Parathyroid adenoma (tissue), 2 donors: ENCODE data around the gene SMIM24.
"Not testable (repeated sequence)": the region's sequence is repeated elsewhere in the genome, so short reads cannot be mapped to it uniquely, and the experiment has no call there.

Experiments used
- H2AFZ ChIP-seq: fragments of 300-600 bp; sonication (generic); one replicate; pipeline ENCODE4 v1.7.0; 2017; ENCODE audit warnings: antibody characterized with exemption, mild to moderate bottlenecking
- H3K27ac ChIP-seq: fragments of 300-600 bp; sonication (generic); one replicate; pipeline ENCODE4 v1.7.0; 2017
- H3K27me3 ChIP-seq: fragments of 300-600 bp; sonication (generic); one replicate; pipeline ENCODE4 v1.7.0; 2017; ENCODE audit warnings: low read length; ENCODE audit not compliant: control insufficient read depth, insufficient read depth
- H3K36me3 ChIP-seq: fragments of 300-600 bp; sonication (generic); one replicate; pipeline ENCODE4 v1.7.0; 2017; ENCODE audit warnings: low read length; ENCODE audit not compliant: control insufficient read depth, insufficient read depth
- H3K4me1 ChIP-seq: fragments of 300-600 bp; sonication (generic); one replicate; pipeline ENCODE4 v1.7.0; 2017; ENCODE audit warnings: control low read depth
- H3K4me2 ChIP-seq: fragments of 300-600 bp; sonication (generic); one replicate; pipeline ENCODE4 v1.7.0; 2017; ENCODE audit warnings: low read length
- H3K4me3 ChIP-seq: fragments of 300-600 bp; sonication (generic); one replicate; pipeline ENCODE4 v1.7.0; 2017; ENCODE audit warnings: low read depth, low read length
- H3K79me2 ChIP-seq: fragments of 300-600 bp; sonication (generic); one replicate; pipeline ENCODE4 v1.7.0; 2017; ENCODE audit warnings: control low read depth
- H3K9ac ChIP-seq: fragments of 300-600 bp; sonication (generic); one replicate; pipeline ENCODE4 v1.7.0; 2017; ENCODE audit warnings: mild to moderate bottlenecking
- H3K9me3 ChIP-seq: fragments of 300-600 bp; sonication (generic); one replicate; pipeline ENCODE4 v1.7.0; 2017; ENCODE audit warnings: low read length; ENCODE audit not compliant: control insufficient read depth
- TF ChIP-seq, protein P1 (sequence below): fragments of 300-600 bp; sonication (generic); IDR thresholded peaks from one replicate; pipeline ENCODE4 v1.7.0; 2017; ENCODE audit warnings: antibody characterized with exemption, mild to moderate bottlenecking
- donor health status: primary hyperparathyroidism.

The SMIM24 gene

DNA sequence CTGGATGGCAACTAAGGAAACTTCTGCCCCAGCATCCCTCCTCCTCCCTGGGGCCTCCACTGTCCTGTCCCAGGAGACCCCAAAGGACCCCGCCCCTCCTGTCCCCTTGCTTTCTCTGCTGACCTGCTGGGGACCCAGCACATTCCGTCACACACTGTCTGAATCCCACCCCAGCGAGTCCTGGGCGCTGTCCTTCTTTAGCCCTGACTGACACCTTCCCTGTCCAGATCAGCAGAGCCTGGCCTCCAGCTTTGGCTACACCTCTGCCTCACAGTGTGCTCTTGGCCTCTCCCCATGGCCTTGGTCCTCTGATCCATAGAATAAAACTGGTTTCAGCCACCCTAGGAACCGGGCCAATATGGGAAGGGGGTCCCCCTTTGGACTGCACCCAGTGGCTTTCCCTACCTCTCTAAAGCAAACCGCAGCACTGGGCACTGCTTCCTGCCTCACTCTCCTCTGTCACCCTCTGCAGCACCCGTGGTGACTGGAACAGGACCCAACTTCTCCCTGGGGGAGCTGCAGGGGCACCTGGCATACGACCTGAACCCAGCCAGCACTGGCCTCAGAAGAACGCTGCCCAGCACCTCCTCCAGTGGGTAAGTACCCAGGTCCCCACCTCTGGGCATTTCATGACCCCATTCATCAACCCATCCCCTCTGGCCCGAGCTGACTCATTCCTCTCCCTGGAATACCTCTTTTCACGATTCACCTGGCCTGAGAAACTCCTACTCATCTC is 46.4 kb downstream of the SMIM24 start:
- Histone ChIP-seq H3K79me2 (peaks cover 38% of the 10 kb centered on the region), H3K4me1 (no peaks in the 10 kb centered on the region), H3K4me2 (no peak overlapping the region), H3K9ac (no peak overlapping the region), H3K27me3 (no peaks in the 10 kb centered on the region), H2AFZ (no peak overlapping the region), H3K9me3 (no peaks in the 10 kb centered on the region), H3K27ac (peak overlapping the region; percentile 43), H3K4me3 (no peak overlapping the region), H3K36me3 (no peaks in the 10 kb centered on the region)
- TF ChIP-seq, protein P1, sequence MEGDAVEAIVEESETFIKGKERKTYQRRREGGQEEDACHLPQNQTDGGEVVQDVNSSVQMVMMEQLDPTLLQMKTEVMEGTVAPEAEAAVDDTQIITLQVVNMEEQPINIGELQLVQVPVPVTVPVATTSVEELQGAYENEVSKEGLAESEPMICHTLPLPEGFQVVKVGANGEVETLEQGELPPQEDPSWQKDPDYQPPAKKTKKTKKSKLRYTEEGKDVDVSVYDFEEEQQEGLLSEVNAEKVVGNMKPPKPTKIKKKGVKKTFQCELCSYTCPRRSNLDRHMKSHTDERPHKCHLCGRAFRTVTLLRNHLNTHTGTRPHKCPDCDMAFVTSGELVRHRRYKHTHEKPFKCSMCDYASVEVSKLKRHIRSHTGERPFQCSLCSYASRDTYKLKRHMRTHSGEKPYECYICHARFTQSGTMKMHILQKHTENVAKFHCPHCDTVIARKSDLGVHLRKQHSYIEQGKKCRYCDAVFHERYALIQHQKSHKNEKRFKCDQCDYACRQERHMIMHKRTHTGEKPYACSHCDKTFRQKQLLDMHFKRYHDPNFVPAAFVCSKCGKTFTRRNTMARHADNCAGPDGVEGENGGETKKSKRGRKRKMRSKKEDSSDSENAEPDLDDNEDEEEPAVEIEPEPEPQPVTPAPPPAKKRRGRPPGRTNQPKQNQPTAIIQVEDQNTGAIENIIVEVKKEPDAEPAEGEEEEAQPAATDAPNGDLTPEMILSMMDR, result no peak

DNA sequence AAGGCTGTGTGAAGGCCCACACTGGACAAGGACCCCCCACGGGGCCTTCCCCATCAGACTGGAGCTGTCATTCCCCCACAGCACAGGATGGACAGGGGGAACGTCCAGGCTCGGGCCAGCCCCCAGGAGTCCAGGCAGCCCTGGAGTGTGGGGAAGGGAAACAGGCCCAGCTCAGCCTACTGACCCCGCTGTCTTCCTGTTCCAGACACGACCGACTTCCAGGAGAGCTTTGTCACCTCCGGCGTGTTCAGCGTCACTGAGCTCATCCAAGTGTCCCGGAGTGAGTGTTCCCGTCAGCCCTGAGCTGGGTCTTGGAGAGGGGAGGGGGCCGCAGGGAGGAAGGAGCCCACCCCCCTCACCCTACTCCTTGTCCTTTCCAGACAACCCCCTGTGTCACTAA is 47.0 kb downstream of the SMIM24 start:
- Histone ChIP-seq H3K27me3 (no peaks in the 10 kb centered on the region), H2AFZ (no peak overlapping the region), H3K36me3 (no peaks in the 10 kb centered on the region), H3K9ac (no peak overlapping the region), H3K4me3 (no peak overlapping the region), H3K79me2 (peaks cover 34% of the 10 kb centered on the region), H3K4me2 (no peak overlapping the region), H3K4me1 (no peaks in the 10 kb centered on the region), H3K27ac (peak overlapping the region; percentile 43), H3K9me3 (no peaks in the 10 kb centered on the region)
- TF ChIP-seq, protein P1, result no peak

DNA sequence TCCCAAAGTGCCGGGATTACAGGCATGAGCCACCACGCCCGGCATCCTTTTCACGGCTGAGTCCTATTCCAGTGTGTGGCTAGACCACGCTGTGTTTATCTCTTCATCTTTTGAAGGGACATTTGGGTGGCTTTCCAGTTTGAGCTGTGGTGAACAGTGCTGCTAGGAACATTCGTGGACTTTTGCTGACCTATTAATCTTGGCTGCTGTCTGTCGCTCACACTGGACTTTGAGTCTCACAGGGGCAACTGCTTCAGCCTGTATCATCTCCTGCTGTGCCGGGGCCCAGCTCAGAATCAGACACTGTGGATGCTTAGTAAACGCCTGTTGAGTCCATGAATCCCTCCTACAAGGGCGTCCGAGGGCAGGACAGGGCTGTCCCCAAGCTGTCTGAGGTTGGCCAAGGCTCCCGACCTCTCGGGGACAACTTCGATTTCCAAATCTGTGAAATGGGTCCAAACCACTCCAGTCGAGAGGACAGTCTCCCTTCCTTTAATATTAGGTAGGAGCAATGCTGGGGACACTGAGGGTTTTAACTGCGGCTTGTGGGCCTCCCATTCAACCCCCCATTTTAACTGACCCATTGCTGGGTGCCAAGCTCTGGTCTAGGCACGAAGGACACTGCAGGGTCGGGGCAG is 48.4 kb downstream of the SMIM24 start:
- Histone ChIP-seq H3K4me2 (no peak overlapping the region), H3K27me3 (no peaks in the 10 kb centered on the region), H3K79me2 (peaks cover 32% of the 10 kb centered on the region), H3K27ac (no peak overlapping the region), H3K9ac (no peak overlapping the region), H3K4me1 (no peaks in the 10 kb centered on the region), H2AFZ (no peak overlapping the region), H3K4me3 (no peak overlapping the region), H3K36me3 (no peaks in the 10 kb centered on the region), H3K9me3 (no peaks in the 10 kb centered on the region)
- TF ChIP-seq, protein P1, result no peak

DNA sequence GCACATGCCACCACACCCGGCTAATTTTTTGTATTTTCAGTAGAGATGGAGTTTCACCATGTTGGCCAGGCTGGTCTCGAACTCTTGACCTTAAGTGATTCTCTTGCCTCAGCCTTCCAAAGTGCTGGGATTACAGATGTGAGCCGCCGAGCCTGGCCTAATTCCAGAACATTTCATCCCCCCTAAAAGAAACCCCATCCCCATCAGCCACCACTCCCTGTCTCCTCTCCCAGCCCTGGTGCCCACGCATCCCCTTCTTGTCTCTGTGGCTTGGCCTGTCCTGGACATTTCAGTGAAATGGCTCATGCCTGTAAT is 50.0 kb downstream of the SMIM24 start:
- H3K27me3 ChIP-seq, H3K36me3 ChIP-seq, H3K4me2 ChIP-seq, H3K9me3 ChIP-seq, H3K4me3 ChIP-seq, H3K4me1 ChIP-seq, H2AFZ ChIP-seq, H3K27ac ChIP-seq, H3K9ac ChIP-seq: not testable (repeated sequence)
- peaks cover 33% of the 10 kb centered on the region for H3K79me2 ChIP-seq

DNA sequence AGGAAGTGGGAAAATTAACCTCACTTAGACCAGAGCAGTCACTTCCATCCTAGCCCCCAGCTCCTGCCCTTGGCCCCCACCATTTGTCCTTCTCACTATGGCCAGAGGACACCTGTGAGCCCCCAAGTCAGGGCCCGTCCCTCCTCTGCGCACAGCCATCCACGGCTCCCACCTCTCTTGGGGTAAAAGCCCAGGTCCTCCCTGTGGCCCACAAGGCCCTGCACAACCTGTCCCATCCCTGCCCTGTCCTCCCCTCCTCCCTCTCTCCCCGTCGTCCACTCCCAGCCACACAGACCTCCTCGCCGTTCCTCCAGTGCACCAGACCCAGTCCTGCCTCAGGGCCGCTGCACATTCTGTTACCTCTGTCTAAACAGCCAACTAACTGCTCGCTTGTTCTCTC is 53.9 kb downstream of the SMIM24 start:
- TF ChIP-seq, protein P1, result no peak
- Histone ChIP-seq H3K9me3 (no peaks in the 10 kb centered on the region), H3K4me1 (peaks cover 6% of the 10 kb centered on the region), H3K36me3 (no peaks in the 10 kb centered on the region), H3K4me2 (no peak overlapping the region), H3K79me2 (peaks cover 26% of the 10 kb centered on the region), H2AFZ (no peak overlapping the region), H3K27me3 (no peaks in the 10 kb centered on the region), H3K27ac (no peak overlapping the region), H3K9ac (no peak overlapping the region), H3K4me3 (no peak overlapping the region)
